IMR-90 (cell line): Measurements from ENCODE around the gene CGRRF1. TPM values are rescaled to one million over a fixed set of nuclear protein-coding genes. Genes with fewer than 3 reads are reported as not detected.

Source experiments
- ATAC-seq: fragments of 200-7000 bp; cut with Tn5 transposase; 2 replicates; pipeline ENCODE4 v1.9.1; 2020; ENCODE audit warnings: low read depth, mild to moderate bottlenecking, moderate library complexity
- BruUV-seq: library from RNA; stranded (reverse); fragments of 400-500 nt; replicated peaks from 2 replicates; lab custom pipeline; 2021; lab: Mats Ljungman, UMichigan
- CTCF ChIA-PET: fragments of 300-600 bp; formaldehyde crosslinking; extraction: SDS; loops from one replicate; lab custom pipeline; 2021; ENCODE audit warnings: antibody characterized with exemption; lab: Yijun Ruan, JAX
- POLR2A ChIA-PET: fragments of 300-600 bp; sonication (Branson Sonifier 250); formaldehyde crosslinking; loops from one replicate; lab custom pipeline; 2022; ENCODE audit warnings: antibody characterized with exemption; ENCODE audit not compliant: unreplicated experiment; lab: Charles Lee
- DNase-seq: peaks from one replicate; pipeline ENCODE4 v3.0.0; 2013
- H2AFZ ChIP-seq: replicated peaks from 2 replicates; pipeline ENCODE3; 2013; ENCODE audit warnings: low read length, mild to moderate bottlenecking; ENCODE audit not compliant: poor library complexity
- H2AK5ac ChIP-seq: 2 replicates; pipeline ENCODE4 v1.6.1; 2013; ENCODE audit warnings: low read depth, low read length, inconsistent platforms
- H2AK9ac ChIP-seq: replicated peaks from 2 replicates; pipeline ENCODE3; 2013; ENCODE audit warnings: mild to moderate bottlenecking, low read depth, low read length, moderate library complexity; ENCODE audit not compliant: poor library complexity
- H2BK120ac ChIP-seq: 2 replicates; pipeline ENCODE4 v1.6.1; 2013; ENCODE audit warnings: low read depth, low read length, inconsistent platforms
- H2BK15ac ChIP-seq: 3 replicates; pipeline ENCODE4 v1.6.1; 2013; ENCODE audit warnings: low read depth, low read length, inconsistent platforms
- H2BK20ac ChIP-seq: 2 replicates; pipeline ENCODE4 v1.6.1; 2013; ENCODE audit warnings: low read depth, mild to moderate bottlenecking, inconsistent platforms, low read length, moderate library complexity
- H2BK5ac ChIP-seq: 2 replicates; pipeline ENCODE4 v1.6.1; 2013; ENCODE audit warnings: mild to moderate bottlenecking, low read depth, low read length, inconsistent platforms; ENCODE audit not compliant: poor library complexity, severe bottlenecking
- H3K14ac ChIP-seq: replicated peaks from 2 replicates; pipeline ENCODE4 v1.6.1; 2013; ENCODE audit warnings: low read depth, low read length, inconsistent platforms
- H3K18ac ChIP-seq: 2 replicates; pipeline ENCODE4 v1.6.1; 2013; ENCODE audit warnings: low read depth, low read length, control low read depth
- H3K23ac ChIP-seq: 2 replicates; pipeline ENCODE4 v1.6.1; 2013; ENCODE audit warnings: low read depth, low read length, inconsistent platforms
- H3K27ac ChIP-seq: 2 replicates; pipeline ENCODE4 v1.5.1; 2013; ENCODE audit warnings: mild to moderate bottlenecking, control low read depth, low read length; ENCODE audit not compliant: insufficient read depth
- H3K27me3 ChIP-seq: 2 replicates; pipeline ENCODE4 v1.6.1; 2013; ENCODE audit warnings: low read length; ENCODE audit not compliant: control insufficient read depth, insufficient read depth
- H3K36me3 ChIP-seq: 2 replicates; pipeline ENCODE4 v1.6.1; 2013; ENCODE audit warnings: low read length, mixed read lengths; ENCODE audit not compliant: control insufficient read depth, insufficient read depth
- H3K4ac ChIP-seq: 2 replicates; pipeline ENCODE4 v1.6.1; 2013; ENCODE audit warnings: low read depth, low read length, inconsistent platforms
- H3K4me1 ChIP-seq: 2 replicates; pipeline ENCODE4 v1.6.1; 2013; ENCODE audit warnings: low read length, mixed read lengths; ENCODE audit not compliant: control insufficient read depth, insufficient read depth
- H3K4me2 ChIP-seq: 2 replicates; pipeline ENCODE4 v1.6.1; 2013; ENCODE audit warnings: low read depth, mild to moderate bottlenecking, control low read depth, low read length, moderate library complexity
- H3K4me3 ChIP-seq: 2 replicates; pipeline ENCODE4 v1.5.1; 2013; ENCODE audit warnings: low read depth, mild to moderate bottlenecking, control low read depth, low read length, moderate library complexity; ENCODE audit not compliant: insufficient read depth
- H3K56ac ChIP-seq: 2 replicates; pipeline ENCODE4 v1.6.1; 2013; ENCODE audit warnings: low read length, inconsistent platforms; ENCODE audit not compliant: insufficient read depth; ENCODE audit errors: extremely low read depth
- H3K79me1 ChIP-seq, 2 experiments: 2 replicates each; pipeline ENCODE4 v1.6.1; 2013; ENCODE audit warnings: low read length in 2 of 2, inconsistent platforms in 1 of 2, low read depth in 1 of 2
- H3K9ac ChIP-seq: 2 replicates; pipeline ENCODE4 v1.6.1; 2013; ENCODE audit warnings: low read depth, low read length, control low read depth
- H3K9me1 ChIP-seq: 2 replicates; pipeline ENCODE4 v1.6.1; 2013; ENCODE audit warnings: low read length, inconsistent platforms; ENCODE audit not compliant: insufficient read depth
- H3K9me3 ChIP-seq: 2 replicates; pipeline ENCODE4 v1.6.1; 2013; ENCODE audit warnings: low read length; ENCODE audit not compliant: control insufficient read depth, insufficient read depth
- H4K20me1 ChIP-seq: 2 replicates; pipeline ENCODE4 v1.6.1; 2013; ENCODE audit warnings: low read length, inconsistent platforms; ENCODE audit not compliant: insufficient read depth
- H4K5ac ChIP-seq: 2 replicates; pipeline ENCODE4 v1.6.1; 2013; ENCODE audit warnings: mild to moderate bottlenecking, low read depth, low read length, control low read depth
- H4K8ac ChIP-seq, 2 experiments: 2 replicates each; pipeline ENCODE4 v1.6.1; 2013; ENCODE audit warnings: low read depth in 2 of 2, low read length in 2 of 2, control low read depth in 1 of 2, inconsistent platforms in 1 of 2
- H4K91ac ChIP-seq: 2 replicates; pipeline ENCODE4 v1.6.1; 2013; ENCODE audit warnings: low read depth, low read length, inconsistent platforms; ENCODE audit not compliant: insufficient read depth
- CEBPB ChIP-seq: IDR thresholded peaks from 2 replicates; pipeline ENCODE4 v1.6.1; 2012; ENCODE audit warnings: low read depth, low read length, improper control_type of control experiment
- CHD1 ChIP-seq: IDR thresholded peaks from 2 replicates; pipeline ENCODE4 v1.6.1; 2012; ENCODE audit warnings: low read depth, low read length, improper control_type of control experiment
- FOS ChIP-seq: fragments of 150-350 bp; IDR thresholded peaks from 2 replicates; pipeline ENCODE4 v1.6.1; 2016; ENCODE audit warnings: low read depth, low read length
- MAZ ChIP-seq: IDR thresholded peaks from 2 replicates; pipeline ENCODE4 v1.6.1; 2012; ENCODE audit warnings: low read depth, mild to moderate bottlenecking, low read length, improper control_type of control experiment, moderate library complexity, borderline replicate concordance
- MXI1 ChIP-seq: IDR thresholded peaks from 2 replicates; pipeline ENCODE4 v1.6.1; 2012; ENCODE audit warnings: low read depth, mild to moderate bottlenecking, low read length, moderate library complexity, borderline replicate concordance
- NFE2L2 ChIP-seq: fragments of 150-350 bp; IDR thresholded peaks from 2 replicates; pipeline ENCODE4 v1.6.1; 2016; ENCODE audit warnings: low read depth, mild to moderate bottlenecking, low read length
- POLR2A ChIP-seq: IDR thresholded peaks from 2 replicates; pipeline ENCODE4 v1.6.1; 2012; ENCODE audit warnings: mild to moderate bottlenecking, low read depth, low read length
- RAD21 ChIP-seq: IDR thresholded peaks from 2 replicates; pipeline ENCODE4 v1.6.1; 2012; ENCODE audit warnings: low read length, improper control_type of control experiment
- RCOR1 ChIP-seq: IDR thresholded peaks from 2 replicates; pipeline ENCODE4 v1.6.1; 2012; ENCODE audit warnings: mild to moderate bottlenecking, low read length, improper control_type of control experiment; ENCODE audit not compliant: insufficient replicate concordance
- RFX5 ChIP-seq: IDR thresholded peaks from 2 replicates; pipeline ENCODE4 v1.8.0; 2012; ENCODE audit warnings: low read depth, mild to moderate bottlenecking, low read length, moderate library complexity
- SMC3 ChIP-seq: fragments of 150-350 bp; IDR thresholded peaks from 2 replicates; pipeline ENCODE4 v1.6.1; 2016; ENCODE audit warnings: low read depth, mild to moderate bottlenecking, antibody characterized with exemption, low read length, moderate library complexity
- USF2 ChIP-seq: fragments of 150-350 bp; IDR thresholded peaks from 2 replicates; pipeline ENCODE4 v1.6.1; 2017; ENCODE audit warnings: mild to moderate bottlenecking, antibody characterized with exemption, low read length, low read depth
- WGBS, 2 experiments: methylation state at CpG; one replicate each; pipeline versions ENCODE4 v1.1.5 to v1.1.7; 2013; ENCODE audit warnings: missing lambda C conversion rate in 2 of 2; ENCODE audit not compliant: insufficient read length in 1 of 2; ENCODE audit errors: extremely low coverage in 2 of 2; 5-methylcytosine and 5-hydroxymethylcytosine counted together
- dilution Hi-C: fragments of 300-500 bp; cut with HindIII; formaldehyde crosslinking; loops from one replicate; pipeline ENCODE4 v1.14.3; 2018; ENCODE audit warnings: low sequenced_read_pairs; ENCODE audit not compliant: unreplicated experiment
- in situ Hi-C: fragments of 300-500 bp; cut with MboI; formaldehyde crosslinking; loops from 3 replicates; pipeline ENCODE4 v1.14.3; 2019; ENCODE audit warnings: low sequenced_read_pairs, inconsistent platforms, mixed read lengths
- intact Hi-C: fragments of 100-400 bp; cut with micrococcal nuclease; formaldehyde crosslinking; loops from 2 replicates; pipeline ENCODE4 v1.10.0; 2022
- polyA plus RNA-seq, 3 experiments: library from polyadenylated mRNA; depleted of rRNA; stranded (reverse); fragments of >200 nt; gene quantifications; 2 replicates each; pipeline ENCODE4 v1.2.3, GENCODE V29; 2012; ENCODE audit warnings: low replicate concordance in 1 of 3
- total RNA-seq: library from RNA; depleted of rRNA; stranded (reverse); fragments of >200 nt; gene quantifications from 2 replicates; pipeline ENCODE4 v1.2.3, GENCODE V29; 2012

The CGRRF1 gene
- total and polyA plus RNA-seq, 2 of the 4 experiments (the other 2 are of a cell fraction): 6.0 to 13.8 TPM

GRCh38 chr14:54537651-54538050 lies 27.9 kb downstream of the CGRRF1 start:
- H3K23ac ChIP-seq: no peak overlapping the region
- WGBS, 2 experiments: no CpG with 5 or more reads among the region's 2 CpGs
- H2AK5ac ChIP-seq: no peak overlapping the region
- H4K5ac ChIP-seq: no peak overlapping the region
- in situ Hi-C loops (no loop called here), dilution Hi-C loops (no loop called here), intact Hi-C loops (no loop called here)
- no peak overlapping the region for H2AK9ac ChIP-seq
- ChIA-PET CTCF (no interaction called here), POLR2A (no interaction called here)
- peaks cover 11% of the 10 kb centered on the region for H3K36me3 ChIP-seq
- no peaks in the 10 kb centered on the region; a peak in 1 of 4 replicates for H3K79me1 ChIP-seq
- no peak overlapping the region for H3K4ac ChIP-seq
- no peak overlapping the region for H2BK15ac ChIP-seq
- no peak overlapping the region for H3K14ac ChIP-seq
- no peaks in the 10 kb centered on the region for H3K27me3 ChIP-seq
- H3K27ac ChIP-seq: no peak overlapping the region
- ATAC-seq (no peak), DNase-seq (no peak)
- no peak overlapping the region for H2AFZ ChIP-seq
- TF ChIP-seq MAZ: no peak
- no peak for TF ChIP-seq CEBPB
- TF ChIP-seq RCOR1: no peak
- no peak for TF ChIP-seq MXI1
- TF ChIP-seq USF2: no peak
- TF ChIP-seq CHD1: no peak
- TF ChIP-seq RFX5: no peak
- TF ChIP-seq FOS: no peak
- no peak for TF ChIP-seq POLR2A
- TF ChIP-seq NFE2L2: no peak
- TF ChIP-seq RAD21: no peak
- TF ChIP-seq SMC3: no peak
- no peak overlapping the region for H3K4me3 ChIP-seq
- no peak overlapping the region for H3K18ac ChIP-seq
- H3K9me1 ChIP-seq: peaks cover 2% of the 10 kb centered on the region; the same call in 1 of the 2 replicates
- H3K9me3 ChIP-seq: no peaks in the 10 kb centered on the region
- no peak overlapping the region for H4K8ac ChIP-seq
- no peak overlapping the region for H3K4me2 ChIP-seq
- H4K20me1 ChIP-seq: no peaks in the 10 kb centered on the region
- H2BK120ac ChIP-seq: no peak overlapping the region
- no peak overlapping the region for H2BK20ac ChIP-seq
- no peak overlapping the region for H2BK5ac ChIP-seq
- H4K91ac ChIP-seq: no peak overlapping the region
- H3K9ac ChIP-seq: no peak overlapping the region
- no peak overlapping the region for H3K56ac ChIP-seq
- H3K4me1 ChIP-seq: no peaks in the 10 kb centered on the region
- BruUV-seq: no TSS peak
